H1 (cell line): Measurements from ENCODE around the gene PEAK1. TPM values are rescaled to one million over a fixed set of nuclear protein-coding genes. Genes with fewer than 3 reads are reported as not detected.

ENCODE experiments used
- CTCF ChIA-PET: fragments of 300-600 bp; sonication (Branson Sonifier 250); formaldehyde crosslinking; loops from one replicate; lab custom pipeline; 2021; ENCODE audit not compliant: partially characterized antibody; lab: Charles Lee
- POLR2A ChIA-PET: fragments of 300-600 bp; sonication (Branson Sonifier 250); formaldehyde crosslinking; loops from one replicate; lab custom pipeline; 2021; ENCODE audit warnings: inconsistent platforms; ENCODE audit not compliant: partially characterized antibody; lab: Charles Lee
- DNase-seq, 2 experiments: peaks; one replicate each; pipeline versions ENCODE4 v3.0.0 to v3.0.0-alpha.2; 2010 to 2022; ENCODE audit warnings: low spot score in 2 of 2, low read depth in 1 of 2, mixed read lengths in 1 of 2
- FAIRE-seq: peaks from 2 replicates; lab custom pipeline; 2011; peaks lifted over from hg19 to GRCh38; lab: Jason Lieb, UNC
- H2AFZ ChIP-seq: 2 replicates; pipeline ENCODE4 v1.8.1; 2012; ENCODE audit warnings: low read length, inconsistent platforms
- H2AK5ac ChIP-seq: 2 replicates; pipeline ENCODE4 v1.6.1; 2013; ENCODE audit warnings: low read depth, low read length
- H2BK120ac ChIP-seq: replicated peaks from 2 replicates; pipeline ENCODE3; 2013; ENCODE audit warnings: low read depth, low read length, inconsistent platforms
- H2BK12ac ChIP-seq: 2 replicates; pipeline ENCODE4 v1.6.1; 2013; ENCODE audit warnings: low read depth, low read length
- H2BK15ac ChIP-seq: 2 replicates; pipeline ENCODE4 v1.6.1; 2013; ENCODE audit warnings: low read length
- H2BK20ac ChIP-seq: 2 replicates; pipeline ENCODE4 v1.6.1; 2013; ENCODE audit warnings: low read length
- H2BK5ac ChIP-seq: 2 replicates; pipeline ENCODE4 v1.6.1; 2013; ENCODE audit warnings: low read depth, low read length
- H3K14ac ChIP-seq: 2 replicates; pipeline ENCODE4 v1.6.1; 2013; ENCODE audit warnings: inconsistent platforms; ENCODE audit not compliant: insufficient read length
- H3K18ac ChIP-seq: 2 replicates; pipeline ENCODE4 v1.6.1; 2013; ENCODE audit warnings: low read length; ENCODE audit errors: extremely low read depth
- H3K23ac ChIP-seq: 2 replicates; pipeline ENCODE4 v1.6.1; 2013; ENCODE audit warnings: inconsistent platforms; ENCODE audit not compliant: insufficient read length
- H3K23me2 ChIP-seq: 2 replicates; pipeline ENCODE4 v1.6.1; 2013; ENCODE audit warnings: low read depth, low read length
- H3K27ac ChIP-seq: 2 replicates; pipeline ENCODE4 v1.6.1; 2011; ENCODE audit warnings: low read depth, low read length, inconsistent platforms
- H3K27me3 ChIP-seq, 4 experiments: replicated peaks in 1 of 4; 1 replicate in 1 of 4; 2 replicates in 3 of 4; pipeline versions ENCODE4 v1.6.1 to v1.8.1; 2011 to 2013; ENCODE audit warnings: low read length in 3 of 4, mild to moderate bottlenecking in 3 of 4, inconsistent platforms in 2 of 4, mixed read lengths in 2 of 4, moderate library complexity in 1 of 4; ENCODE audit not compliant: control insufficient read depth in 3 of 4, insufficient read depth in 3 of 4; ENCODE audit errors: extremely low read depth in 1 of 4
- H3K36me3 ChIP-seq, 4 experiments: 2 replicates each; pipeline versions ENCODE4 v1.6.1 to v1.8.1; 2011 to 2013; ENCODE audit warnings: mild to moderate bottlenecking in 4 of 4, low read length in 3 of 4, moderate library complexity in 2 of 4, control low read depth in 1 of 4, inconsistent platforms in 1 of 4; ENCODE audit not compliant: insufficient read depth in 4 of 4, control insufficient read depth in 2 of 4
- H3K4ac ChIP-seq: replicated peaks from 2 replicates; pipeline ENCODE3; 2013; ENCODE audit warnings: low read length, low read depth, mixed read lengths, inconsistent platforms; ENCODE audit not compliant: insufficient read length
- H3K4me1 ChIP-seq, 4 experiments: replicated peaks in 1 of 4; 1 replicate in 1 of 4; 2 replicates in 3 of 4; pipeline versions ENCODE4 v1.6.1 to v1.8.1; 2011 to 2013; ENCODE audit warnings: low read length in 3 of 4, inconsistent platforms in 2 of 4, mixed read lengths in 1 of 4; ENCODE audit not compliant: insufficient read depth in 4 of 4, control insufficient read depth in 3 of 4
- H3K4me2 ChIP-seq, 2 experiments: 2 replicates each; pipeline versions ENCODE4 v1.6.1 to v1.8.1; 2011 to 2013; ENCODE audit warnings: low read depth in 2 of 2, low read length in 2 of 2, control low read depth in 1 of 2, inconsistent platforms in 1 of 2, mild to moderate bottlenecking in 1 of 2; ENCODE audit not compliant: insufficient read depth in 1 of 2
- H3K4me3 ChIP-seq, 4 experiments: fragments of 200-600, 300-600 bp in 1 of 4; sonication (generic), shearing (Covaris generic), sonication (Bioruptor Twin) in 1 of 4; 2 replicates each; pipeline versions ENCODE4 v1.5.1 to v1.8.1; 2011 to 2016; ENCODE audit warnings: low read length in 4 of 4, low read depth in 3 of 4, control low read depth in 2 of 4, inconsistent platforms in 2 of 4, mild to moderate bottlenecking in 2 of 4, mixed read lengths in 1 of 4, moderate library complexity in 1 of 4; ENCODE audit not compliant: insufficient read depth in 2 of 4; ENCODE audit errors: extremely low read depth in 1 of 4
- H3K56ac ChIP-seq: replicated peaks from 2 replicates; pipeline ENCODE3; 2013; ENCODE audit warnings: low read depth, mild to moderate bottlenecking, mixed read lengths, low read length, inconsistent platforms; ENCODE audit not compliant: insufficient read length
- H3K79me1 ChIP-seq: 2 replicates; pipeline ENCODE4 v1.6.1; 2013; ENCODE audit warnings: low read depth, low read length, control low read depth
- H3K79me2 ChIP-seq, 2 experiments: 2 replicates each; pipeline versions ENCODE4 v1.6.1 to v1.8.1; 2012 to 2013; ENCODE audit warnings: low read length in 2 of 2, mild to moderate bottlenecking in 2 of 2, inconsistent platforms in 1 of 2; ENCODE audit not compliant: insufficient read depth in 2 of 2, control insufficient read depth in 1 of 2
- H3K9ac ChIP-seq, 4 experiments: replicated peaks in 1 of 4; 1 replicate in 1 of 4; 2 replicates in 3 of 4; pipeline versions ENCODE4 v1.6.1 to v1.8.1; 2011 to 2013; ENCODE audit warnings: low read depth in 3 of 4, low read length in 3 of 4, control low read depth in 2 of 4, mild to moderate bottlenecking in 2 of 4, moderate library complexity in 2 of 4, inconsistent platforms in 1 of 4; ENCODE audit errors: extremely low read depth in 1 of 4
- H3K9me3 ChIP-seq, 2 experiments: 2 replicates each; pipeline versions ENCODE4 v1.6.1 to v1.8.1; 2012 to 2013; ENCODE audit warnings: mild to moderate bottlenecking in 2 of 2, moderate library complexity in 2 of 2, control low read depth in 1 of 2, inconsistent platforms in 1 of 2, low read depth in 1 of 2, low read length in 1 of 2, mixed read lengths in 1 of 2; ENCODE audit not compliant: insufficient read depth in 2 of 2
- H4K20me1 ChIP-seq, 2 experiments: replicated peaks in 1 of 2; 2 replicates each; pipeline versions ENCODE3 to v1.8.1; 2011 to 2013; ENCODE audit warnings: inconsistent platforms in 2 of 2, low read length in 2 of 2, mild to moderate bottlenecking in 1 of 2; ENCODE audit not compliant: insufficient read depth in 2 of 2, control insufficient read depth in 1 of 2
- H4K5ac ChIP-seq: 2 replicates; pipeline ENCODE4 v1.6.1; 2013; ENCODE audit warnings: low read length, low read depth, mixed read lengths, inconsistent platforms; ENCODE audit not compliant: insufficient read length
- H4K8ac ChIP-seq: 2 replicates; pipeline ENCODE4 v1.8.0; 2013; ENCODE audit warnings: mild to moderate bottlenecking, moderate library complexity, low read length, inconsistent platforms; ENCODE audit not compliant: insufficient read depth; ENCODE audit errors: extremely low read depth
- H4K91ac ChIP-seq: replicated peaks from 2 replicates; pipeline ENCODE3; 2013; ENCODE audit warnings: low read length, mixed read lengths, inconsistent platforms; ENCODE audit not compliant: insufficient read length
- BACH1 ChIP-seq: IDR thresholded peaks from 2 replicates; pipeline ENCODE4 v1.6.1; 2012; ENCODE audit warnings: low read length, improper control_type of control experiment
- E2F6 ChIP-seq: IDR thresholded peaks from 2 replicates; pipeline ENCODE4 v1.6.1; 2012; ENCODE audit warnings: inconsistent platforms
- MAFK ChIP-seq: IDR thresholded peaks from 2 replicates; pipeline ENCODE4 v1.6.1; 2012; ENCODE audit warnings: low read depth, mild to moderate bottlenecking, improper control_type of control experiment, low read length
- NANOG ChIP-seq: IDR thresholded peaks from 2 replicates; pipeline ENCODE4 v1.6.1; 2011; ENCODE audit warnings: low read length, low read depth, mild to moderate bottlenecking, inconsistent platforms; ENCODE audit not compliant: insufficient read depth, poor library complexity, severe bottlenecking
- POU5F1 ChIP-seq: IDR thresholded peaks from 2 replicates; pipeline ENCODE4 v1.6.1; 2011; ENCODE audit warnings: low read depth, mild to moderate bottlenecking, low read length, moderate library complexity
- SP1 ChIP-seq: IDR thresholded peaks from 2 replicates; pipeline ENCODE4 v1.6.1; 2011; ENCODE audit warnings: low read depth, low read length
- TEAD4 ChIP-seq: IDR thresholded peaks from 2 replicates; pipeline ENCODE4 v1.6.1; 2012; ENCODE audit warnings: low read depth, low read length, inconsistent platforms, mixed read lengths
- WGBS, 2 experiments: shearing (Covaris generic) in 1 of 2; methylation state at CpG; one replicate each; pipeline versions ENCODE4 v1.1.6 to v1.1.7; 2013 to 2015; ENCODE audit warnings: low lambda C conversion rate in 2 of 2, mixed read lengths in 2 of 2, inconsistent platforms in 1 of 2, low coverage in 1 of 2, missing lambda C conversion rate in 1 of 2; ENCODE audit not compliant: insufficient replicate concordance in 2 of 2, insufficient coverage in 1 of 2, insufficient read length in 1 of 2; ENCODE audit errors: extremely low coverage in 1 of 2, missing lambda C conversion rate in 1 of 2; 5-methylcytosine and 5-hydroxymethylcytosine counted together
- polyA plus RNA-seq, 7 experiments: library from polyadenylated mRNA; depleted of rRNA in 3 of 7; stranded (reverse) in 5 of 7; unstranded in 2 of 7; fragments of >200 nt in 5 of 7; fragments of 200-250 nt in 2 of 7; gene quantifications; 1 replicate in 5 of 7; 2 replicates in 1 of 7; 4 replicates in 1 of 7; pipeline versions ENCODE4 v1.2.1 to v1.2.3, GENCODE V29; 2011 to 2013; ENCODE audit warnings: missing spikeins in 2 of 7, mixed read lengths in 2 of 7
- total RNA-seq: library from RNA; stranded (reverse); fragmentation: NEBNext Ultra II Directional; extraction: Animal tissue kit (Norgen Biotek cat#: 25700); gene quantifications from 2 replicates; pipeline ENCODE4 v1.2.1, GENCODE V29; 2021

The PEAK1 gene
- total and polyA plus RNA-seq, 2 of the 8 experiments (the other 6 are each of a cell fraction or from before 2014, with no cell fraction given) = 8.8 to 44.8 TPM

GRCh38 chr15:77099741-77100463, 320.0 kb downstream of the PEAK1 start:
- Histone ChIP-seq H3K4me2 (no peak overlapping the region), H2BK15ac (no peak overlapping the region), H4K20me1 (no peaks in the 10 kb centered on the region), H3K27ac (no peak overlapping the region), H3K56ac (no peak overlapping the region), H3K18ac (no peak overlapping the region), H3K79me1 (no peaks in the 10 kb centered on the region), H3K14ac (no peak overlapping the region), H4K8ac (peak overlapping the region; percentile 20; the same call in 1 of the 2 replicates), H4K5ac (no peak overlapping the region), H3K4me1 (peaks cover 0 to 3% (median 0%) of the 10 kb centered on the region in 4 experiments; a peak in 1 of 7 replicates), H3K36me3 (no peaks in the 10 kb centered on the region), H3K9ac (no peak overlapping the region), H2BK120ac (no peak overlapping the region), H3K9me3 (no peaks in the 10 kb centered on the region), H3K4ac (no peak overlapping the region), H4K91ac (no peak overlapping the region), H2BK12ac (no peak overlapping the region), H2BK5ac (no peak overlapping the region), H3K27me3 (no peaks in the 10 kb centered on the region), H2BK20ac (no peak overlapping the region), H3K23ac (no peak overlapping the region), H2AK5ac (no peak overlapping the region), H3K79me2 (no peaks in the 10 kb centered on the region), H3K4me3 (no peak overlapping the region), H2AFZ (no peak overlapping the region), H3K23me2 (no peaks in the 10 kb centered on the region)
- ChIA-PET POLR2A (no interaction called here), CTCF (interaction anchor here (0.6 to 6.0 kb wide), 6 partner anchors 9 to 443 kb away, joined by 3 to 16 read pairs (median 4); no protein-coding TSS in a partner anchor)
- TF ChIP-seq TEAD4 (no peak), BACH1 (no peak), SP1 (no peak), MAFK (no peak), E2F6 (no peak), POU5F1 (no peak), NANOG (no peak)
- DNase-seq (no peak), FAIRE-seq (no peak)
- WGBS, 2 experiments = 82% methylated on average over 4 of the region's 4 CpGs; no CpG with 5 or more reads in 1 of the 2 experiments
